OCI-LY1 (cell line): ENCODE results near the gene PTPRN2.

Experiments used
- H2AFZ ChIP-seq: fragments of 200-600 bp; sonication (generic), shearing (Covaris generic); 2 replicates; pipeline ENCODE4 v1.6.0; 2014; ENCODE audit warnings: antibody characterized with exemption, mild to moderate bottlenecking, low read length
- H3F3A ChIP-seq: fragments of 200-600 bp; sonication (generic), shearing (Covaris generic); 2 replicates; pipeline ENCODE4 v1.6.0; 2014; ENCODE audit warnings: mild to moderate bottlenecking, antibody characterized with exemption, low read length, moderate library complexity; ENCODE audit not compliant: insufficient read depth
- H3K27ac ChIP-seq: fragments of 200-600 bp; sonication (generic); 2 replicates; pipeline ENCODE4 v1.5.1; 2014; ENCODE audit warnings: low read length, mixed run types, mild to moderate bottlenecking, low read depth; ENCODE audit not compliant: poor library complexity, severe bottlenecking
- H3K27me3 ChIP-seq: fragments of 200-600 bp; sonication (generic); 2 replicates; pipeline ENCODE4 v1.6.0; 2014; ENCODE audit warnings: antibody characterized with exemption, mild to moderate bottlenecking, low read length, moderate library complexity; ENCODE audit not compliant: insufficient read depth
- H3K36me3 ChIP-seq: fragments of 200-600 bp; sonication (generic); 2 replicates; pipeline ENCODE4 v1.6.1; 2014; ENCODE audit warnings: mild to moderate bottlenecking, antibody characterized with exemption, low read length, moderate library complexity, mixed read lengths; ENCODE audit not compliant: insufficient read depth
- H3K4me1 ChIP-seq: fragments of 200-600 bp; sonication (generic); 2 replicates; pipeline ENCODE4 v1.5.1; 2014; ENCODE audit warnings: mild to moderate bottlenecking, low read length, moderate library complexity; ENCODE audit not compliant: insufficient read depth, severe bottlenecking
- H3K4me2 ChIP-seq: fragments of 200-600 bp; sonication (generic), shearing (Covaris generic); 2 replicates; pipeline ENCODE4 v1.6.1; 2014; ENCODE audit warnings: low read length
- H3K4me3 ChIP-seq: fragments of 200-600 bp; sonication (generic); 2 replicates; pipeline ENCODE4 v1.5.1; 2014; ENCODE audit warnings: low read length, low read depth, mild to moderate bottlenecking, mixed read lengths; ENCODE audit not compliant: poor library complexity, severe bottlenecking
- H3K79me2 ChIP-seq: fragments of 200-600 bp; shearing (Covaris generic); 2 replicates; pipeline ENCODE4 v1.6.1; 2016; ENCODE audit warnings: mixed run types, low read length, mixed read lengths; ENCODE audit not compliant: insufficient read depth
- H3K9ac ChIP-seq: fragments of 200-600 bp; sonication (generic), shearing (Covaris generic); 2 replicates; pipeline ENCODE4 v1.6.1; 2014; ENCODE audit warnings: mild to moderate bottlenecking, low read length, mixed read lengths
- H3K9me2 ChIP-seq: fragments of 200-600 bp; sonication (generic), shearing (Covaris generic); 2 replicates; pipeline ENCODE4 v1.6.1; 2014; ENCODE audit warnings: low read depth, mild to moderate bottlenecking, low read length, mixed read lengths
- H3K9me3 ChIP-seq: fragments of 200-600 bp; shearing (Covaris generic); 2 replicates; pipeline ENCODE4 v1.6.1; 2014; ENCODE audit warnings: low read length, mixed read lengths
- H4K20me1 ChIP-seq: fragments of 200-600 bp; sonication (generic), shearing (Covaris generic); 2 replicates; pipeline ENCODE4 v1.6.0; 2016; ENCODE audit warnings: mild to moderate bottlenecking, low read length; ENCODE audit not compliant: insufficient read depth
- CTCF ChIP-seq: fragments of 200-600 bp; sonication (generic), shearing (Covaris generic); IDR thresholded peaks from 2 replicates; pipeline ENCODE4 v1.5.1; 2017; ENCODE audit warnings: mild to moderate bottlenecking, antibody characterized with exemption, low read length, moderate library complexity, mixed read lengths
- EZH2 ChIP-seq: fragments of 200-600 bp; sonication (generic), shearing (Covaris generic); IDR thresholded peaks from 2 replicates; pipeline ENCODE4 v1.8.0; 2017; ENCODE audit warnings: borderline replicate concordance, mixed run types, mild to moderate bottlenecking, antibody characterized with exemption, low read length, moderate library complexity, mixed read lengths

PTPRN2 gene

GRCh38 chr7:158023681-158024350, 563.8 kb downstream of the PTPRN2 start:
- Histone ChIP-seq H3K27me3 (no peaks in the 10 kb centered on the region; the same call in 1 of the 2 replicates), H3K9me3 (no peaks in the 10 kb centered on the region), H3K9ac (no peak overlapping the region), H3K4me3 (no peak overlapping the region), H3K79me2 (no peaks in the 10 kb centered on the region), H3K27ac (no peak overlapping the region), H3K36me3 (no peaks in the 10 kb centered on the region), H3K4me2 (no peak overlapping the region), H3K4me1 (no peaks in the 10 kb centered on the region), H2AFZ (no peak overlapping the region), H4K20me1 (no peaks in the 10 kb centered on the region), H3F3A (no peaks in the 10 kb centered on the region), H3K9me2 (no peaks in the 10 kb centered on the region)
- TF ChIP-seq EZH2 (no peak), CTCF (no peak)

- no peaks in the 10 kb centered on the region for H3K79me2 ChIP-seq
- no peak overlapping the region for H3K9ac ChIP-seq
- no peak for TF ChIP-seq EZH2
- TF ChIP-seq CTCF: no peak
- H3K4me1 ChIP-seq: no peaks in the 10 kb centered on the region
- H3K4me3 ChIP-seq: no peak overlapping the region
- H3K9me2 ChIP-seq: no peaks in the 10 kb centered on the region
- H3K36me3 ChIP-seq: no peaks in the 10 kb centered on the region
- no peak overlapping the region for H3K27ac ChIP-seq
- H4K20me1 ChIP-seq: no peaks in the 10 kb centered on the region
- H2AFZ ChIP-seq: no peak overlapping the region
- no peaks in the 10 kb centered on the region for H3K9me3 ChIP-seq
- H3K4me2 ChIP-seq: no peak overlapping the region
- H3F3A ChIP-seq: no peaks in the 10 kb centered on the region
- no peaks in the 10 kb centered on the region; the same call in 1 of the 2 replicates for H3K27me3 ChIP-seq
Observed at GRCh38 chr7:158023157-158023556, 564.5 kb downstream of the PTPRN2 start.

GRCh38 chr7:158022601-158023000, 565.0 kb downstream of the PTPRN2 start:
- H3K4me3 ChIP-seq: no peak overlapping the region
- H3K27ac ChIP-seq: no peak overlapping the region
- H3K9me2 ChIP-seq: no peaks in the 10 kb centered on the region
- no peaks in the 10 kb centered on the region for H3K4me1 ChIP-seq
- no peak overlapping the region for H2AFZ ChIP-seq
- no peak overlapping the region for H3K4me2 ChIP-seq
- TF ChIP-seq CTCF (no peak), EZH2 (no peak)
- H3K27me3 ChIP-seq: no peaks in the 10 kb centered on the region; the same call in 1 of the 2 replicates
- no peaks in the 10 kb centered on the region for H3K79me2 ChIP-seq
- H3K9me3 ChIP-seq: no peaks in the 10 kb centered on the region
- H4K20me1 ChIP-seq: no peaks in the 10 kb centered on the region
- H3K9ac ChIP-seq: no peak overlapping the region
- H3K36me3 ChIP-seq: no peaks in the 10 kb centered on the region
- no peaks in the 10 kb centered on the region for H3F3A ChIP-seq
